ENCODE data around the gene FLT3.

GRCh38 chr13:28136916-28137315, 36.5 kb upstream of the FLT3 start:
- TF ChIP-seq POLR2A (IDR thresholded peaks at IDR 0.05): no peak
- no peak for TF ChIP-seq CTCF (IDR thresholded peaks at IDR 0.05)

Data from adrenal gland (tissue), 5 donors.